Gastroesophageal sphincter (tissue), 3 donors: ENCODE measurements around the gene SPATA19.

Source experiments
- EP300 ChIP-seq: sonication (generic); formaldehyde crosslinking; IDR thresholded peaks from one replicate; pipeline ENCODE4 v1.6.1; 2017; ENCODE audit warnings: antibody characterized with exemption, mild to moderate bottlenecking
- POLR2A ChIP-seq, 2 donors: fragments of 450-650 bp; IDR thresholded peaks; one replicate each; pipeline ENCODE4 v1.6.1; 2017; ENCODE audit warnings: antibody characterized with exemption in 2 of 2, mild to moderate bottlenecking in 2 of 2, moderate library complexity in 1 of 2
- TF ChIP-seq, protein P1 (sequence below), 4 experiments: fragments of 200-600 bp in 2 of 4; fragments of 450-650 bp in 2 of 4; sonication (generic) in 1 of 4; IDR thresholded peaks; one replicate each; pipeline ENCODE4 v1.5.1; 2017 to 2019; ENCODE audit warnings: antibody characterized with exemption in 4 of 4, mild to moderate bottlenecking in 2 of 4, moderate library complexity in 2 of 4

DNA sequence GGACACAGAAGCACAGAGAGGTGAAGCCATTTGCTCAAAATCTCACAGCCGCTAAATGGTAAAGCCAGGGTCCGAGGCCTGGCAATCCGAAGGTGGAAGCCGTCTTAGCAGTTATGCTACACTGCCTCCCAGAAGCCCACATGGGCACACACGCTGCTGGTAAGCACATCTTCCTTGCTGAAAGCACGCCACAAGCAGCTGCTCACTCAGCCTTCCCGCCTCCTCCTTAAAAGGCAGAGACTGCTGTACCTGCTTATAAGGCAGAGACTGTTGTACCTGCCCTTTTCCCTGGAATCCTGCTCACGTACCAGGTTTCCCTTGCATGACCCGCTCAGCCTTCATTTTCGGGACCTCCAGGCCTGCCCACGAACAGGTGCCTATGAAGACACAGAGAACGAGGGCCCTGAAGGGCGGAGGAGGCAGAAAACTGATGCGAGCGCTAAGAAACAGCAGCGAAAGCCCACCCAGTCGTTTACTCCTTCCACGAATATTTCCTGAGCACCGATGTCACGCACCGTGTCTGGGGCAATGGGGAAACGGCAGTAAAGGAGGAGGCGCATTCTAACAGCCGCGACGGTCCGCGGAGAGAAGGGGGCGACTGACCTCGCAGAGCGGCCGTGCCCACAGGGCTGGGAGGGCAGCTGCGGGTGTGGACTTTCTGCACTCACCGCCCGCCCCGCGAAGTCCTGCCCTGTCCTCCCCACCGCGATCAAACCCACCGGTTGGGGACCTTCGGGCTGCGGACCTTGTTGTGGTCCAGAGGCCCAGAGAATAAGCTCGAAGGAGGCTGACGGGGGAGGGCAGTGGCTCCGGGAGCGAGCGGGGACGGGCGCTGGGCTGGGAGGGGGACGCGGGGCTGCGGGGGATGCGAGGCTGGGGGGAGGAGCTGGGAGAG is 13.0 kb downstream of the SPATA19 start:
- TF ChIP-seq, protein P1, sequence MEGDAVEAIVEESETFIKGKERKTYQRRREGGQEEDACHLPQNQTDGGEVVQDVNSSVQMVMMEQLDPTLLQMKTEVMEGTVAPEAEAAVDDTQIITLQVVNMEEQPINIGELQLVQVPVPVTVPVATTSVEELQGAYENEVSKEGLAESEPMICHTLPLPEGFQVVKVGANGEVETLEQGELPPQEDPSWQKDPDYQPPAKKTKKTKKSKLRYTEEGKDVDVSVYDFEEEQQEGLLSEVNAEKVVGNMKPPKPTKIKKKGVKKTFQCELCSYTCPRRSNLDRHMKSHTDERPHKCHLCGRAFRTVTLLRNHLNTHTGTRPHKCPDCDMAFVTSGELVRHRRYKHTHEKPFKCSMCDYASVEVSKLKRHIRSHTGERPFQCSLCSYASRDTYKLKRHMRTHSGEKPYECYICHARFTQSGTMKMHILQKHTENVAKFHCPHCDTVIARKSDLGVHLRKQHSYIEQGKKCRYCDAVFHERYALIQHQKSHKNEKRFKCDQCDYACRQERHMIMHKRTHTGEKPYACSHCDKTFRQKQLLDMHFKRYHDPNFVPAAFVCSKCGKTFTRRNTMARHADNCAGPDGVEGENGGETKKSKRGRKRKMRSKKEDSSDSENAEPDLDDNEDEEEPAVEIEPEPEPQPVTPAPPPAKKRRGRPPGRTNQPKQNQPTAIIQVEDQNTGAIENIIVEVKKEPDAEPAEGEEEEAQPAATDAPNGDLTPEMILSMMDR (IDR thresholded peaks at IDR 0.05) = no peak
- TF ChIP-seq POLR2A (IDR thresholded peaks at IDR 0.05) (no peak), EP300 (no peak)
